Upper lobe of right lung (tissue), 1 donor: ENCODE measurements around the gene TP53BP1. TPM values are rescaled to one million over a fixed set of nuclear protein-coding genes. Genes with fewer than 3 reads are reported as not detected.

Experiments used
- ATAC-seq: fragments of 200-7000 bp; cut with Tn5 transposase; one replicate; pipeline ENCODE4 v1.9.1; 2020; ENCODE audit warnings: mild to moderate bottlenecking, moderate library complexity
- DNase-seq: peaks from one replicate; pipeline ENCODE4 v3.0.0-alpha.2; 2020
- H3K27ac ChIP-seq: fragments of 200-600 bp; one replicate; pipeline ENCODE4 v1.8.0; 2022
- H3K27me3 ChIP-seq: fragments of 200-600 bp; one replicate; pipeline ENCODE4 v1.8.0; 2022; ENCODE audit warnings: mild to moderate bottlenecking
- H3K36me3 ChIP-seq: fragments of 200-600 bp; one replicate; pipeline ENCODE4 v1.8.0; 2022
- H3K4me1 ChIP-seq: fragments of 200-600 bp; one replicate; pipeline ENCODE4 v1.8.0; 2022
- H3K4me3 ChIP-seq: fragments of 200-600 bp; one replicate; pipeline ENCODE4 v1.8.0; 2022; ENCODE audit warnings: mild to moderate bottlenecking
- H3K9me3 ChIP-seq: fragments of 200-600 bp; one replicate; pipeline ENCODE4 v1.8.0; 2022
- intact Hi-C: fragments of 100-400 bp; cut with DNase I; formaldehyde crosslinking; loops from one replicate; pipeline ENCODE4 v1.11.0; 2022
- total RNA-seq: library from RNA; stranded (reverse); fragmentation: NEBNext Ultra II Directional; extraction: Animal tissue kit (Norgen Biotek cat#: 25700); gene quantifications from one replicate; pipeline ENCODE4 v1.2.1, GENCODE V29; 2021
- TF ChIP-seq, protein P1 (sequence below): fragments of 200-600 bp; IDR thresholded peaks from one replicate; pipeline ENCODE4 v1.8.0; 2022; ENCODE audit warnings: antibody characterized with exemption
- donor health status: DM: no; HTN: yes; CAD: no; lungs with severe emphysema.

The TP53BP1 gene
- total RNA-seq, 1 donor from 2014 or later: 27.6 TPM

DNA sequence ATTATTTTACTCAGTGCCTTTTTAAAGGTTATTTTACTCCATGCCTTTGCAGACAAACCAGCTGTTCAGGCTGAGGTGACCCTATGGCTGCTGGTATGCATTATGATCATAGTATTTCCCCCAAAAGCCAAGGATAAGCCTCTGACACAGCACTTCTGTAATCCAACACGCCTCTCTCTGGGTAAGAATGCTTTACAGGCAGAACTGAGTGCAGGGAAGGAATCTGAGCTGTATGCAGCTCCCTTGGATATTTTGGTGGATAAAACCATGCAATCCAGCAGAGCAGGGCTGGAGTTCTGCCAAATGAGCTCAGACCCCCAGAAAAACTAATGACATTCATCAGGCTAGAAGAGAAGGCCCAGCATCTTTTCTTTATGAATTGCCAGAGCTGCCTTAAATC, 12.8 kb upstream of the TP53BP1 start:
- Histone ChIP-seq H3K27ac (no peak overlapping the region), H3K27me3 (no peaks in the 10 kb centered on the region), H3K4me1 (peaks cover 6% of the 10 kb centered on the region), H3K36me3 (no peaks in the 10 kb centered on the region), H3K9me3 (no peaks in the 10 kb centered on the region), H3K4me3 (no peak overlapping the region)
- TF ChIP-seq, protein P1, sequence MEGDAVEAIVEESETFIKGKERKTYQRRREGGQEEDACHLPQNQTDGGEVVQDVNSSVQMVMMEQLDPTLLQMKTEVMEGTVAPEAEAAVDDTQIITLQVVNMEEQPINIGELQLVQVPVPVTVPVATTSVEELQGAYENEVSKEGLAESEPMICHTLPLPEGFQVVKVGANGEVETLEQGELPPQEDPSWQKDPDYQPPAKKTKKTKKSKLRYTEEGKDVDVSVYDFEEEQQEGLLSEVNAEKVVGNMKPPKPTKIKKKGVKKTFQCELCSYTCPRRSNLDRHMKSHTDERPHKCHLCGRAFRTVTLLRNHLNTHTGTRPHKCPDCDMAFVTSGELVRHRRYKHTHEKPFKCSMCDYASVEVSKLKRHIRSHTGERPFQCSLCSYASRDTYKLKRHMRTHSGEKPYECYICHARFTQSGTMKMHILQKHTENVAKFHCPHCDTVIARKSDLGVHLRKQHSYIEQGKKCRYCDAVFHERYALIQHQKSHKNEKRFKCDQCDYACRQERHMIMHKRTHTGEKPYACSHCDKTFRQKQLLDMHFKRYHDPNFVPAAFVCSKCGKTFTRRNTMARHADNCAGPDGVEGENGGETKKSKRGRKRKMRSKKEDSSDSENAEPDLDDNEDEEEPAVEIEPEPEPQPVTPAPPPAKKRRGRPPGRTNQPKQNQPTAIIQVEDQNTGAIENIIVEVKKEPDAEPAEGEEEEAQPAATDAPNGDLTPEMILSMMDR: no peak
- DNase-seq (no peak), ATAC-seq (no peak)
- intact Hi-C loops: no loop called here

DNA sequence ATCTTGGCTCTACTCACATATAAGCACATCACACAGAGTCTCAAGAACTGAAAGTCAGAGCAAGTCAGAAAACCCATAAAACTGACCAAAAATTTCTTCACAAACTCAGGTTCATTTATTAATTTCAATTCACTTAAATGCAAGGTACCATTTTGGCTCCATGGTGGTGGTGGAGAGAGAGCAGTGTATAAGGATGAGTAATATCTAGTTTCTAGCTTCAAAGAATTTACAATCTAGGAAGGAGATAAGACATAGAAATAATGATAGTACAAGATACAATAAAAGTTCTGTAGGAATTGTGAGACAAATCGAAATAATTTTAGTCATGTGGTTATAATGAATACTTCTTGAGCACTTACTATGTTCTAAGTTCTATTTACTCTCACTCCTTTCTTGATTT, 6.7 kb upstream of the TP53BP1 start:
- DNase-seq (no peak), ATAC-seq (no peak)
- intact Hi-C loops: no loop called here
- no peaks in the 10 kb centered on the region for H3K27me3 ChIP-seq
- H3K36me3 ChIP-seq: no peaks in the 10 kb centered on the region
- H3K9me3 ChIP-seq: no peaks in the 10 kb centered on the region
- TF ChIP-seq, protein P1: no peak
- H3K4me1 ChIP-seq: no peaks in the 10 kb centered on the region
- no peak overlapping the region for H3K4me3 ChIP-seq
- no peak overlapping the region for H3K27ac ChIP-seq

DNA sequence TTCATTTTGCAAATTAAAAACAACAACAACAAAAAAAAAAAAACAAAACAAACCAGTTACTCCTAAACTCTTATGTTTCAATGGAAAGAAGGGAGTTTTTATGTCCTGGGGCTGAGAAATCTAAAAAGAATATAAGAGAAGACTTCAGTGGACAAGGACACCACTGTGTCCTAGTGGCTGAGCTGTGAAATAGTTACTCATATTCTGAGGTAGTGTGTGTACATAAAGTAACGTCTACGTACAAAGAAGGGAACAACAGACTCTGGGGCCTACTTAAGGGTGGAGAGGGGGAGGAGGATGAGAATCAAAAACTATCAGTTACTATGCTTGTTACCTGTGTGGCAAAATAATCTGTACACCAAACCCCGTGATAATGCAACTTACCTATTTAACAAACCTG, 6.0 kb upstream of the TP53BP1 start:
- no peak for DNase-seq
- intact Hi-C loops: no loop called here

DNA sequence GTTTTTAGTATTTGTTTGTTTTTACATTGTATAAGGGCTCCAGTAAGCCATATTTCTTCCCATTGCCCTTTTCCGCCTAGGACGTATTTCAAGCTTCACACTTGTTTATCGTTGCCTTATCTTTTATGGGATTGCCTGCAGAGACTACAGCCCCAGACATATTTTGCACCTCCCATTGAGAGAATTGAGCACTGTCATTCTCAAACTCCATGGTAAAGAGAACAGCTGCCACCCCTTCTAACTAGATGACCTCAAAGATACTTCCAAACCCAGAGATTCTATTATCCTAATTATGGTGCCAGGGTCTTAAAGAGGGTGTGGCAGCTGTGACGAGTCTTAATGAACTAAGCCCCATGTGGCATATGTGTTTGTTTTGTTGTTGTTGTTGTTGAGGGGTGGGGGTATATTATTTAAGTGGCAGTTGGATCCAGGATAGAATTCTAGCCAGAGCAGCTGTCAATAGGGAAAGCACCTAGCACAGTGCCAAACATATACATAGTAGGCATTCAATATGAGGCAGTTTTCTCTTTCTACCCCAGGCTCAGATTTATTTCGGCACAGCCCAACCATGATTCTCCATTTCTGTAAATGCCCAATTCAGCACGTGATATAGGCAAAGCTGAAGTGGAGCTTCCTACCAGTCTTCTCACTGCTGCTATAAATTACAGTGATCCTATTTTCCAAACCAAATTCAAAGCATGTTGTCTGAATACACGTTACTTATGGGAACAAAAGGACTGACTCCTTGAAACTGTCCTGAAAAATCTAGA, 932 bp upstream of the TP53BP1 start:
- TF ChIP-seq, protein P1: no peak
- intact Hi-C loops: no loop called here
- DNase-seq: no peak
- ATAC-seq: no peak
- Histone ChIP-seq H3K4me1 (peaks cover 8% of the 10 kb centered on the region), H3K27me3 (no peaks in the 10 kb centered on the region), H3K9me3 (no peaks in the 10 kb centered on the region), H3K4me3 (peak overlapping the region; percentile 87), H3K27ac (peak overlapping the region; percentile 76), H3K36me3 (peaks cover 3% of the 10 kb centered on the region)

More for the DNA sequence above, 6.0 kb upstream of the TP53BP1 start:
- H3K9me3 ChIP-seq: no peaks in the 10 kb centered on the region
- ATAC-seq: no peak
- TF ChIP-seq, protein P1: no peak
- no peak overlapping the region for H3K27ac ChIP-seq
- no peaks in the 10 kb centered on the region for H3K27me3 ChIP-seq
- no peaks in the 10 kb centered on the region for H3K36me3 ChIP-seq
- H3K4me1 ChIP-seq: no peaks in the 10 kb centered on the region
- no peak overlapping the region for H3K4me3 ChIP-seq

DNA sequence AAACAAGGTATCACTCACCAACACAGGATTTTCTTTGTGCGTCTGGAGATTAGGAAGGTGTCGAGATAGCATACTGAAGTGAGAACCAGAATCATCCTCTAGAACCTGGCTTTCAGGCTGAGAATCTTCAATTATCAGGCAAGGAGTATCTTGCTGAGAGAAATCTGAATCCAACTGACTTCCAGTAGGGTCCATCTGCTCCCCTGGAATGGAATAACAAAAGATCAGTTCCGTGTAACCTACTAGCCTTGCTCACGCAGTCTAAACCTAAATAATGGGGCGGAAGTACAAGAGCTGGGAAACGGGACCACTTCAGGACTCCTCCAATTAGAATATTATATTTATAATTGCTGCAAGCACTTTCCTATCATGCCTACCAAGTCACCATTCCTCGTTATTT, 690 bp downstream of the TP53BP1 start:
- TF ChIP-seq, protein P1: no peak
- intact Hi-C loops: no loop called here
- no peaks in the 10 kb centered on the region for H3K27me3 ChIP-seq

More for the DNA sequence above, 690 bp downstream of the TP53BP1 start:
- Histone ChIP-seq H3K4me3 (peak overlapping the region; percentile 87), H3K27ac (peak overlapping the region; percentile 76), H3K9me3 (no peaks in the 10 kb centered on the region), H3K36me3 (peaks cover 15% of the 10 kb centered on the region), H3K4me1 (peaks cover 8% of the 10 kb centered on the region)
- ATAC-seq (no peak), DNase-seq (no peak)
